AG10803 (cell line): Measurements from ENCODE around the gene GJB2.

Experiments used
- DNase-seq: peaks from one replicate; pipeline ENCODE4 v3.0.0; 2010; ENCODE audit warnings: low read depth
- H3K4me3 ChIP-seq: 2 replicates; pipeline ENCODE4 v1.5.1; 2011; ENCODE audit warnings: mild to moderate bottlenecking, low read length, control low read depth
- CTCF ChIP-seq: conservative IDR thresholded peaks from 2 replicates; pipeline ENCODE4 v1.5.1; 2011; ENCODE audit warnings: mild to moderate bottlenecking, low read length, control low read depth, inconsistent platforms

Gene GJB2

GRCh38 chr13:20168396-20168795 lies 24.3 kb downstream of the GJB2 start:
- DNase-seq = no peak
- TF ChIP-seq CTCF = no peak
- no peak overlapping the region for H3K4me3 ChIP-seq

- no peak overlapping the region for H3K4me3 ChIP-seq
- no peak for TF ChIP-seq CTCF
- no peak for DNase-seq
Measured at GRCh38 chr13:20165417-20166257, 27.1 kb downstream of the GJB2 start.

DNA sequence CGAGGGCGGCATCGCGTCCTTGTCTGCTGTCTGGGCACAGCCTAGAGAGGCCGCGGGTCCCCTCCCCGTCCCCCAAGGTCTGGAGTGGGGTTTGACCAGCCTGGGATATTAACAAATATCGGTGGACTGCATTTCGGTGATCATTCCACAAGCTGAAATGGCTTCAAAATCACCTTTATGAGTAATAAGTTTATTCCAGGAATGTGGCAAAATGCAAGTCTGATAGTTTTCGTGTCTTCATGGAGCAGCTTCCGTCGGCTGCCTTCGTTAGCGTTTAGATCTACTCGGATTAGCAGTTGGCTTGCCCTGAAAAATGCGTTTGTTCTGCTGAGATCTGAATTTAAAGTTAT lies 30.8 kb downstream of the GJB2 start:
- no peak for DNase-seq
- H3K4me3 ChIP-seq = no peak overlapping the region
- no peak for TF ChIP-seq CTCF

DNA sequence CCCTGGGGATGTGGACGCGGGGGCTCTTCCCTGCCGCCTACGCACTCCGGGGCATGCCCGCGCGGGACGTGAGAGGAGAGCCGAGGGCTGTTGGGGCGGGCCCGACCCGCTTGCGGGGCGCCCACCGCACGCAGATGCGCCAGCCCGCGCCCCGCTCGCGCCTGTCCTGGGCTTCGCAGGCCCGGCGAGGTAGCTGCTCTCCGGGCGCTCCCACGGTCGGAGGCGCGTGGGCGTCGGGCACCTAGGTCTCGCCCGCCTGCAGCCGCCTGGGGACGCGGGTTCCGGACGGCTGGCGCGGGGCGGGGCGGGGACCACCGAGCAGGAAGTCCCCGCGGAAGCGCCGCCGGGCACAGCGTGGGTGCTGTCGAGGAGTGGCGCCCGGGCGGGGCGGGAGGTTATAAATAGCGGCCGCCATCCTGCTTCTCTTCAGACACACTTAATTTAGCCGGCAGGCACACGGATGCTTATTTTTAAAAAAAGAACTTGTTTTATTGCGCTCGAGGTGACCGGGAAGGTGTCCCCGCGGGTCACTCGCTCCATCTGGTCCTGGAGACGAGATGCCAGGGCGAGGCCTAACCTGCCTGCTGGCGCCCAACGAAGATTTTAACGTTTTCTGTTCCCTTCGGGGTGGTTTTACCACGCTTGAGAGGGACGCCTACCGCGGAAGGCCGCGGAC lies 31.3 kb downstream of the GJB2 start:
- no peak for TF ChIP-seq CTCF

DNA sequence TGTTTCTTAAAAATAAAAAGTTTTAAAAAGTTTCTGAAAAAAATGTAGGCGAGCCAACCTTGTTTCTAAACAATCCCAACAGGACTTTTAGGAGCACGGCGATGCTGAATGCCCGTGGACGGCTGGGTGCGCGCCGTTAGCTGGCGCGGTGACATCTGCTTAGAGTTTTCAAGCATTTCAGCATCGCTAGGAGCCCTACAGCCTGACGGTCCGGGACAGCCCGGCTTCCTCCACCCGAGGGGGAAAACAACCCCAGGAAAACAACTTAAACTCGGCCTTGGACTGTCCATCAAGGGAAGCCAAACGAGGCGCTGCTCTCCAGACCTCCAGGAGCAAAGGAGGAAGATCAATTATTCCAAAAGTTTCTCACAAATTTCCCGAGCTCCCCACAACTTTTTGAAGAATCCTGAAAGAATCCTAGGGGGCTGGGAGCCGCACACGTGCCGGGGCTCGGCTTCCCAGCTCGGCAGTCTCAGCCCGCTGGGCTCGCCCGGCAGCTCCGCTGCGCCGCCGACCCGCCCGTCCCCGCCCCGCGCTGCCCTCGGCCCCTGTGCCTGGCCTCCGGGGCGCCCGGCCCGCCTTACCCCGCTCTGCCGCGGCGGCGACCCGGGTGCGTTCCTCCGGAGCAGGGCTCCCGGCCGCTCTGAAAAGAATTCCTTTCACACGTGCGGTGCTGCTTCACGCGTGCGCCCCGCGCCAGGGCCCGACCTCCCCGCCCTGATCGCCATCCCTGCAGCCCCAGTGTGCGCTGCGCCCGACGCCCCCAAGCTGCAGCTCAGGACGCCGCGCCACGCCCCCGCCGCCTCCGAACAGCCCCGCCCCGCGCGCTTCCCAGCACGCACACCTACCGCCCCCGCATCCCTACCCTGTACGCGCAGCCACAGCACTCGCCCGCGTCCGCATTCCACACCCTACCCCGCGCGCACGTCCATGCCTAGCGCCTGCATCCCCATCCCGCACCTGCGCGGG lies 32.1 kb downstream of the GJB2 start, which contains the start of gene GJA3:
TSS of gene GJA3 (minus strand) at position 747 of the 969 bp plus-strand sequence. CDS start 17,764 bp downstream, outside the sequence.
- H3K4me3 ChIP-seq = peak within 1 kb of the TSS; percentile 47
- DNase-seq = peak; percentile 4
- no peak for TF ChIP-seq CTCF

More for the DNA sequence above, 31.3 kb downstream of the GJB2 start:
- DNase-seq = no peak
- H3K4me3 ChIP-seq = peak overlapping the region; percentile 27

DNA sequence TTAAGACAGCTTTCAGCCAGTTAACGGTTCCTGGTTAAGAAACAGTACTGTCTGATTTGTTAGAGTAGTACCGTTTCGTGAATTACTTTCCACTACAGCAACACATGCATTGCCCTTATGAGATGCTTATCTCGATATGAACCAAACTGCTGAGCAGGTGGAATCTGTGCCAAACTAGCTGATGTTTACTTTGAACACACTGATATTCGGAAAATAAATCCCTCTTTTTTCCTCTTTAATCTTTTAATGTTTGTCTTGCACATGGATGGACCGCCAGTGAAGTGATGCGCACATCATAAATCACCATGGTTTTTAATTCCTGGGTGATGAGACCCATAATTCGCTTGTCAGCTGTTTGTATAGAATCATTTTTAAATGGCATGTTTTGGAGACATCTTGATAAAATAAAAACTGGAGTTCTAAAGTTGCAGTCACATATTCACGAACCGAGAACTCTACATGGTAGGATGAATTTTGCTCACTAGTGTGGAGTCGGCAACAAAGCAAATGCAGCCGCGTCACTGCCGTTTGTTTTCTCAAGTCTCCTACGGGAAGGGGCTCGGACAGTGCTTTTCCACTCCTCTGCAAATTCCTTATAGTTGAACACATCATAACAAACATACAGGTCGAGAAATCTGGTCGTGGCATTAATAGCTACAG lies 33.0 kb downstream of the GJB2 start:
- no peak for DNase-seq
- H3K4me3 ChIP-seq = no peak overlapping the region; the same call in 1 of the 2 replicates
- TF ChIP-seq CTCF = no peak
